Stimulated activated CD4-positive, alpha-beta T cell treated with anti-CD3 and anti-CD28 coated beads, Interleukin-4, amount 100 ng/mL, for 24 hours (primary cell): ENCODE data around the gene TMC7.
"Not testable (repeated sequence)": the region's sequence is repeated elsewhere in the genome, so short reads cannot be mapped to it uniquely, and the experiment has no call there.

Source experiments
- DNase-seq: peaks from one replicate; pipeline ENCODE4 v3.0.0-alpha.2; 2020

The TMC7 gene

DNA sequence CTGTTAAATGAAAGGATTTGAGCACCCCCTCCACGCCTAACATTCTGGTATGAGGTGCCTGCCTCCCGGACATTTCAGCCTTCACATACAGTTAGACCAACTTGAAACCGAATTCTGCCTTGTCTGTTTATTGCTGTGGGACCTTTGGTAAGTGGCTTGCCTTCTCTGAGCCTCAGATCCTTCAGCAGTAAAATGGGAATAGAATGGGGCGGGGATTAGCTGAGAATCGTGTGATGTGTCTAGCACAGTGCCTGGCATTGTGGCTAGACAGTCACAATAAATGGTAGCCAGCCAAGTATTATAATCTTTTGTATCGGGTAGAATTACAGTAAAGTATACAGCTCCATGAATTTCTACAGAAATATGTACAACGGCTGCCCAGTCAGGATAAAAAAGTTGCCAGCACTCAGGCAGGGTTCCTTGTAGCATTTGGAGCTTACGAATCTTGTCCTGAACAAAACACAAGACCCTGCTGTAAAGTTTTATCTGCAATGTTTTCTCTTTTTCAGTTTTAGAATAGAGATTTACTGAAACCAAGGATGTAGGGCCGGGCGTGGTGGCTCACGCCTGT lies 786 bp downstream of the TMC7 start:
- DNase-seq, result no peak

DNA sequence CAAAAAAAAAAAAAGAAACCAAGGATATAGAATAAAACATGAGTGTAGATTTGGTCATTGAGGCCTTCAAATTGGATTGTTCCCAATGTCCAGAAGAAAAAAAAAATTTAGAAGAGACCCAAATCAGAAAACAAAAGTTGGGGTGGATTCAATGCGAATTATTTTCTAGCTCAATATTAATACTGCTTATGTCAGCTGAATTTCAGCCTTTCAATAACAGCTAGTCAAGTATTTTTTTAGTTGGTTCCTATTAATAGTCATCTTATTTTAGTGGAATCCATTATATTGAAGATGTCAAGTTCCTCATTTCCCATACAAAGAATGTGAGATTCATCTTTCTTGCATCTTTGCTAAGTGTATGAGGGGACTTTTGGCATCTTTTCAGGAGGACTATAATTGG lies 1.5 kb downstream of the TMC7 start:
- not testable (repeated sequence) for DNase-seq

DNA sequence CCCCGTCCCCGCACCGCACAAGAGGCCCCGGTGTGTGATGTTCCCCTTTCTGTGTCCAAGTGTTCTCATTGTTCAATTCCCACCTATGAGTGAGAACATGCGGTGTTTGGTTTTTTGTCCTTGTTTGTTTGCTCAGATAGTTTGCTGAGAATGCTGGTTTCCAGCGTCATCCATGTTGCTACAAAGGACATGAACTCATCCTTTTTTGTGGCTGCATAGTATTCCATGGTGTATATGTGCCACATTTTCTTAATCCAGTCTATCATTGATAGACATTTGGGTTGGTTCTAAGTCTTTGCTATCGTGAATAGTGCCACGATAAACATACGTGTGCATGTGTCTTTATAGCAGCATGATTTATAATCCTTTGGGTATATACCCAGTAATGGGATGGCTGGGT lies 8.0 kb downstream of the TMC7 start:
- DNase-seq, result not testable (repeated sequence)

DNA sequence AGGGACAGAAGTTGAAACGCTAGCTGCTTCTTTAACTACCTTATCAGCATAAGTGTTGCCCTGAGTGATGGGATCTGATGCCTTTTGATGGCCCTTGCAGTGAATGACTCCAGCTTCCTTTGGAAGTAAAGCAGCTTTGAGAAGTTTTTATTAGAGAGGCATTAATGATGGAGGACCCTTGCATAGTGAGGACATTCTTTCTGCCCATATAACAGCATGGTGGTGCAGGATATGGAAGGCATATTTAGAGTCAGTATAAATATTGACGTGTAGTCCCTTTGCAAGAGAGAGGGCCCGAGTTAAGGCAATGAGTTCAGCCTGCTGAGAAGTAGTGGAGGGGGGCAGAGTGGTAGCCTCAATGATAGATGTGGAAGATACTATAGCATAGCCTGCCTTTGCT lies 9.8 kb downstream of the TMC7 start:
- DNase-seq, result not testable (repeated sequence)

DNA sequence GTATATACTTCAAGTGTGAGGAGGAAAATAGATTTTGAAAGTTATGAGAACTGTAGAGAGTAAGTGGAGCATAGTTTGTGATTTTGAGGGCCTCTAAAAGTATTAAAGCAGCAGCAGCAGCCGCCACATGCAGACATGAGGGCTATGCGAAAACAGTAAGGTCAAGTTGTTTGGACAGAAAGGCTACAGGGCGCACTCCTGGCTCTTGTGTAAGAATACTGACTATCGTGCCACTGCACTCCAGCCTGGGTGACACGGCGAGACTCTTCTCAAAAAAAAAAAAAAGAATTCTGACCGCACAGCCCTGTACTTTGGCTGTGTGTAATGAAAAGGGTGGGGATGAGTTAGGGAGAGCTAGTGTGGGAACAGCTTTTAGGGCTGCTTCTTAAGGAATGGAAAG lies 10.4 kb downstream of the TMC7 start:
- DNase-seq, result not testable (repeated sequence)

DNA sequence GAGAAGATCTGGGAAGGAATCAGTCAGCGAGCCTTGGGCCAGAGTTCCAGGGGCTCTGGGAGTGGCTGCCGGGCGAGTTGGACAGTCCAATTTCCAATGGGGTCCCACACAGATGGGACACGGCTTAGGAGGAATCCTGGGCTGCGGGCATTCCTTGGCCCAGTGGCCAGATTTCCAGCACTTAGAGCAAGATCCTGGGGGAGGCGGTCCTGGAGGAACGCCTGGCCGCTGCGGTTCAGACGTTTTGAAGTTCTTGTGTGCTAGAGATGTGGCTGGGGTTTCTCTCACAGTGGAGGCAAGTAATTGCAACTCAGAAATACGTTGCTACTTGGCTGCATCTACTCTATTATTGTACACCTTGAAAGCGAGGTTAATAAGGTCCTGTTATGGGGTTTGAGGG lies 11.7 kb downstream of the TMC7 start:
- not testable (repeated sequence) for DNase-seq

DNA sequence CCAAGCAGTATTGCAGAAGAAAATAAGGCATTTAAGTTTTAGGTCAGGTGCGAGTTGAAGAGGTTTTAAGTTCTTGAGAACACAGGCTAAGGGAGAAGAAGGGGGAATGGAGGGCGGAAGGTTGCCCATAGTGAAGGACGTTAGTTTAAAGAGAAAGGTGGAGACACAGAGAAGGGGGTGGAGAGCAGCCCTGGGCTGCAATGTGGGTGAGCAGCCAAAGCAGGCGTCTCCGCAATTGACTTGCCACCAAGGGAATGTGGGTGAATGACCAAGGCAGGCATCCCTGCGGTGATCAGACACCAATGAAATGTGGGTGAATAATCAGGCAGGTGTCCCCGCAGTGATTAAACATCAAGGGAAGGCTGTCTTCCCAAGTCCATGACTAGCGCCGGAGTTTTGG lies 12.8 kb downstream of the TMC7 start:
- DNase-seq, result not testable (repeated sequence)

DNA sequence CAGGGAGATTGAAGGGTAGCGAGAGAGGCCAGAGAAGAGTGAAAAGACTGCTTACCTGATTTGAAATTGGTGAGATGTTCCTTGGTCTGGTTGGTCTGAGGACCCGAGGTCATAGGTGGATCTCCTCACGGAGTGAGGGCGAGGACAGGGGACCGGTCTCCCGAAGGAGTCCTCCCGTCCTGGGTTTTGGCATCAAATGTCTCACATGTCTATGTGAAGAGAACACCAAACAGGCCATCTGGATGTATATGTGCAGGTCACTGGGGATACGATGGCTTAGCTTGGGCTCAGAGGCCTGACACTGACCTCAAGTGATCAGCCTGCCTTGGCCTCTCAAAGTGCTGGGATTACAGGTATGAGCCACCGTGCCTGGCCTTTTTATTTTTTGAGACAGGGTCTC lies 13.3 kb downstream of the TMC7 start:
- DNase-seq, result not testable (repeated sequence)

DNA sequence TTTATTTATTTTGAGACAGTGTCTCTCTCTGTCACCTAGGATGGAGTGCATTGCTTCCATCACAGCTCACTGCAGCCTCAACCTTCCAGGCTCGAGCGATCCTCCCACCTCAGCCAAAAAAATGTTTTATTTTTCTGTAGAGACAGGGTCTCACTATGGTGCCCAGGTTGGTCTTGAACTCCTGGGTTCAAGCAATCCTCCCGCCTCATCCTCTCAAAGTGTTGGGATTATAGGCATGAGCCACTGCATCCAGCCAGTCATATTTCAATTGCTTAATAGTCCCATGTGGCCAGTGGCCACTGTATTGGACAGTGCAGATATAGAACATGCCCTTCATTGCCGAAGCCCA lies 15.3 kb downstream of the TMC7 start:
- no peak for DNase-seq

DNA sequence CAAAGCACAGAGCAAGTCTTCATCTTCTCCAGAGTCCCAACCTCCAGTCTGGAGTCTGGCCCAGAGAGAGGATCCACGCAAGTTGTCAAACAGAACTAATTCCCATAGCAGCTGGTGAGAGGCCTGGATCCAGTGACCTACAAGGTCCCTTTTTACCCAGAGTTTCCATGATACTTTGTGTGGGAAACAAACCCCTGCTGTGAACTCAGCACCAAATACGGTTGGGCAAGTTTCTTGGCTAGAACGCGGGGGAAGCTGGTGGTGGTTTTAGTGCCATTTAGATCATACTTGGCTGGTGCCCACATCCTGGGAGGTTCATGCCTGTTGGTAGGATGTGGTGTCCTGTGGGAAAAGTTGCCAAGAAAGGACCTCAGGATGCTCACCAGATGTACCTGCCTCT lies 18.1 kb downstream of the TMC7 start:
- DNase-seq, result no peak

DNA sequence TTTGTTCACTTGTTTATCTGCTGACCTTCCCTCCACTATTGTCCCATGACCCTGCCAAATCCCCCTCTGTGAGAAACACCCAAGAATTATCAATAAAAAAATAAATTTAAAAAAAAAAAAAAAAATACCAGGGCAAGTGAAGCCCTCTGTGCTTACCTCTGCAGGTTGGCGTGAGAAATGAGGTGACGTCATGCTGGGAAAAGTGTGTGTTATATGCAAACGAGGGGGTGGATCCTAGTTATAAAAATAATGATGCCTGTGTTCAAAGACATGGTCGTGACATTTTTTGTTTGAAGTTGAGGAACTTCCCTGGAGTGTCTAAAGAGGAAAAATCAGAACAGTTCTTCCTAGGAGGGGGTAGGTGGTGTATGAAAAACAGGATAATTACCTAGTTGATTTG lies 20.2 kb downstream of the TMC7 start:
- DNase-seq, result no peak

DNA sequence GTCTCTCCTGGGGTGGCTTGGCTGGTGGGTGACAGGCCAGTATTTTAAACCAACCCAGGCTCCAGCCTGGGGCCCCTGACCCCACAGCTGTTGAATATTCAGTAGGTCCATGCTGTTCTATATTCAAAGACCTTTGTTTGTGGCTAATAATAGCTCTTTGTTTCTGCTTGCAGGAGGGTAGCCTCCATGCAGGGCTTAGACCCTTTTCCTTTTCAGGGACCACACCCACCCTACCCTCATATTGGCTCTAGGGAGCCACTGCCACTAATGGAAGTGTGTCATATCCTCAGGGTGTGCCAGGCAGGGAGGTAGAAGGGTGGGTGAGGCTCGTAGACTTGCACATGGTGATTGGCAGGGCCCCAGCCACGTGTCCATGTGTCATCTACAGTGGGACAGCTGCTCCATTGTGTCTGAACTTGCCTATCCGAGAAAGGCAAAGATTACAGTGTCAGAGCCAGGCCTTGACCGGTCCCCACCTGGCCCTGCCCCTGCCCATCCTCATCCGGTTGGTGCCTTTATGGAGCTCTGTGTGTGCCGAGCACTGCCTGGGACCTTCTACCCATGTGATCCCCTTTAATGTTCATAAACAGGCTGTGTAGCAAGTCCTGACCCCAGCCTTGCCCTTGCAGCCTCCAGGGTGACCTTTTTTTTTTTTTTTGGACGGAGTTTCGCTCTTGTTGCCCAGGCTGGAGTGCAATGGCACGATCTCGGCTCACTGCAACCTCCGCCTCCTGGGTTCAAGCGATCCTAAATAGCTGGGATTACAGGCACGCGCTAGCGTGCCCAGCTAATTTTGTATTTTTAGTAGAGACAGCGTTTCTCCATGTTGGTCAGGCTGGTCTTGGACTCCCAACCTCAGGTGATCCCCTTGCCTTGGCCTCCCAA lies 22.1 kb downstream of the TMC7 start:
- DNase-seq, result no peak

DNA sequence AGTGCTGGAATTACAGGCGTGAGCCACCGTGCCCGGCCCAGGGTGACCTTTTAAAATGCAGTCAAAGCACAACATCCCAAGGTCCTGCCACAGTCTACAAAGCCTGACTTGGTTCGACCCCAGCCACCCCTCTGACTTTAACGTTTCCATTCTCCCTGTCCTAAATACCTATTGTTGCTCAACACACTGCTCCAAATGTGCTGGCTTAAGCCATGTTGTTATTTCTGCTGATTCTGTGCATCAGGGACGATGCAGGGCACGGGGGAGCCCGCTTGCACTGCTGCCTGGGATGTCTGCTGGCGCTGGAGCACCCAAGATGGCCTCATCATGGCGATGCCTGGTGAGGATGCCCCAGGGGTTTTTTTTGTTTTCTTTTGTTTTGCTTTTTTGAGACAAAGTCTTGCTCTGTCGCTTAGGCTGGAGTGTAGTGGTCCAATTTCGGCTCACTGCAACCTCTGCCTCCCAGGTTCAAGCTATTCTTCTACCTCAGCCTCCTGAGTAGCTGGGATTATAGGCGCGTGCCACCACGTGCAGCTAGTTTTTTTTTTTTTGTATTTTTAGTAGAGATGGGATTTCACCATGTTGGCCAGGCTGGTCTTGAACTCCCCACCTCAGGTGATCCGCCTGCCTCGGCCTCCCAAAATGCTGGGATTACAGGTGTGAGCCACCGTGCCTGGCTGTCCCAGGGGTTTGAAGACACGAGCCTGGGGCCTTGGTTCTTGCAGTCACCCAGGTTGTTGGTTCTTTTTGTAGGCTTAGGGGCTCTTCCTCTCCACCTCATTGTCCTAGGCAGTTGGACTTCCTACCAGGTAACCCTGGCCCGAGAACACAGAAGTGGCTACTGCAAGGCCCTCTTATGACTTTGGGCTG lies 22.9 kb downstream of the TMC7 start:
- DNase-seq, result no peak

DNA sequence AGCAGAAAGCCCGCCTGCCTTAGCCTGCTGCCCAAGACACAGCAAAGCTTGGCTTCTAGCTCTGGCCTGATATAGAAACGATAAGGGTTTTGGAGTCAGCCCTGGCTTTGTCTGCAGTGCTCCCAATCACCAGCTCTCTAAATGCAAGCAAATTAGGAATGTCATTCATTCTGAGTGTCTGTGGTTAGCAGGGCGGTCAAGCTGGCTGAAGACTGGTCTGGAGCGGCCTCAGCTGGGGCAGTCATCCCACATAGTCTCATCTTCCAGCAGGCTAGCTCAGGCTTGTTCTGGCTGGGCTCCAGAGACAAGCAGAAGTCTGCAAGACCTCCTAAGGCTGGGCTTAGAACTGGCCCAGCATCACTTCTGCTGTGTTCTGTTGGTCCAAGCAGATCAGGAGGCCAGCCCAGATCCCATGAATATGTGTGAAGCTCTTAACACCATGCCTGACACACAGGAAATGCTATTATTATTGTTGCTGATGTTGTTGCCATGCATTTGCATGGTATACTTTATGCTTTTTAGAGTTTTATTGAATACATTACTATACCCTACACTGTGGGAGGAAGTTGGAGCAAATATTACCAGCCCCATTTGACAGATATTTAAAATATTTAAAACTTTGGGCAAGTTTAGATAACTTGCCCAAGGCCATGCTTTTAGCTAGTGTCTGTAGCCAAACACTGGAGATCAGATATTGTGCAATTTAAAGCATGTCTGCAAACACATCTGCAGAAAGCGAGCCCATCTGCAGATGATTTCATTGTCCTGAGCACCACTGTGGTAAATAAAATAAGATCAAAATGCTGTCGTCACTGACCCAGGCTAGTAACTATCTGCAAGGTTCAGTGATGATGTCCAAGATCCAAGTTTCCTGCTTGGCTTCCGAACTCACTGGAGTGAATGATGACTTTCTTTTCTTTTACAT lies 24.8 kb downstream of the TMC7 start:
- DNase-seq, result no peak

DNA sequence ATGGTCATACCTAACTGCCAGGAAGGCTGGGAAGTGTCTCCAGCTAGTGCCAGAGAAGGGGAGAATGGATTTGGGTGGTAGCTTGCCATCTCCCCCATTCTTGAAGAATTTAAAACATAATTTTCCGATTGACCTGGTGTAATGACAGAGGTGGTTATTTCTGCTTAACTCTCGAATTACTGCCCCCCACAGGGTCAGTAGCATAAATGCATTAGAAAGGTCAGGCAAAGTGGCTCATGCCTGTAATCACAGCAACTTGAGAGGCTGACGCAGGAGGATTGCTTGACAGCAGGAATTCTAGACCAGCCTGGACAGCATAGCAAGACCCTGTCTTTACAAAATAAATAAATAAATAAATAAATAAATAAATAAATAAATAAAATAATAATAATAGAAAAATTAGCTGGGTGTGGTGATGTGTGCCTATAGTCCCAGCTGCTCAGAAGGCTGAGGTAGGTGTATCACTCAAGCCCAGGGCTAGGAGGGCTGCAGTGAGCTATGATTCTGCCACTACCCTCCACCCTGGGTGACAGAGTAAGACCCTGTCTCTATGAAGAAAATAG lies 27.5 kb downstream of the TMC7 start:
- no peak for DNase-seq

DNA sequence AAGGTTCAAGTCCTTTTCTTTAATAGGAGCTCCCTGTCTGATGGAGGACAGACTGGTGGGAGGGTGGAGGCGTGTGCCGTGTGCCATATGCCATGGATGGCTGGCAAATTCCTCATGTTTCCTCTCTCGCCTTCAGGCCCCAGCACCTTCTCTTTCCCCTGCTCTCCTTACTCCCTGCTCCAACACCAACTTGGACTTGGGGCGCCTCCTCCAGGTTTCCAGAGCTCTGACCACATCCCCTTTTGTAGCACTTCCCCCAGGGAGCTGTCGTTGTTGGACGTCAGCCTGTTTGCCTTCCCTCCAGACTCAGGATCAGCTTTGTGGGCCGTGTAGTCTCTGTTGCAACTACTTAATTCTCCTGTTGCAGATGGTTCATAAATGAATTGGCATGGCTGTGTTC lies 30.7 kb downstream of the TMC7 start:
- no peak for DNase-seq

DNA sequence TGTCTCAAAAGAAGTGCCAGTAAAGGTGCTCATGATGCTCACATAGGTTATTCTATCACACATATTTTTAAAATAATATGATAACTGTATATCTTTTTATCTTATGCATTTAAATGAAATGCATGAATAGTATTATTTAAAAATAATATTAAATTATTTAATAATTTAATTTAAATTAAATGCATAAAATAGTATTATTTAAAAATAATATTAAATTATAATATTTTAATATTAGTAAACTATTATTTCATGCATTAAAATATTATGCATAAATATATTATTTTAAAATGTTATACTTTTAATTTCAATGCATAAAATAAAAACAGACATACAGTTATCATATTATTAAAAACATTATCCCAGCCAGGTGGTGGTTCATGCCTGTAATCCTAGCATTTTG lies 33.4 kb downstream of the TMC7 start:
- DNase-seq, result no peak

DNA sequence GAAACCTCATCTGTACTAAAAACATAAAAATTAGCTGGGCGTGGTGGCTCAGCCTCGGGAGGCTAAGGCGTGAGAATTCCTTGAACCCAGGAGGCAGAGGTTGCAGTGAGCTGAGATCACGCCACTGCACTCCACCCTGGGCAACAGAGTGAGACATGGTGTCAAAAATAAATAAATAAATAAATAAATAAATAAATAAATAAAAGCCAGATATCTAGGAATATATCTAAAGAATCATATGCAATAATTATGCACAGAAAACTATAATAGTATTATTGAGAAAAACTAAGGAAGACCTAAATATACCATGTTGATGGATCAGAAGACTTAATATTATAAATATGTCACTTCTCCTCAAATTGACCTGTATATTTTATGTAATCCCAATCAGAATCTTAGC lies 37.0 kb downstream of the TMC7 start:
- no peak for DNase-seq

DNA sequence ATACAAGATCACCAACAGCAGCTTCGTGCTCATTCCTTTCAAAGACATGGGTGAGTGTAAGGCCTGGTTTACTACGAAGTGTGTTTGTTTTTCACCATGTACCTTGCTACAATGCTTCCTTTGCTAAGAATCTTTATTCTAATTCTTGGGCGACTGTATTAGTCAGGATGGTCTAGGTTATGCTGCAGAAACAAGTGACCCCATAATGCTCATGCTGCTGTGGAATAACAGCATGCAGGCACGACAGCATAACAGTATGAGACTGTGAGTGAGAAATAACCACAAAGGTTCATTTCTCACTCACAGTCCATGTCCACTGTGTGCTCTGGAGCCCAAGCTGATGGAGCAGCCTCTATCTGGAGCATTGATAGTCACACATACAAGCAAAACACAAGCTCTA lies 38.0 kb downstream of the TMC7 start:
- DNase-seq, result no peak

DNA sequence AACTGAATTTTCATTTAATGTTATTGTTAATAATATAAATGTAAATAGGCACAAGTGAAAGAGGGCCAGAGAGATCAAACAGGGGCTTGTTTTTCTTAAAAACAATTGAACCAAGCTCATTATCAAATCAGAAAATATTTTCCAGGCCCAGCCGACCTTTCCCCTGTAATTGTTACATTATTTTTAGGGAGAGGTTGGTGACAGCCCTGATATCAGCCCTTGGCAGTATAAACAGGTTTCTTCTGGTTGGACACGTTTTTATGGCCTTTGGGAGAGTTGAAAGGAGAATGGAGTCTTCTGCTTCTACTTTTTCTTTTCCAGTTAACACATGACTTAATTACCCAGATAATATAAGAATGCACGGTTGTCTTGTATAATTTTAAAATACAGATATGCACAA lies 43.7 kb downstream of the TMC7 start:
- no peak for DNase-seq

DNA sequence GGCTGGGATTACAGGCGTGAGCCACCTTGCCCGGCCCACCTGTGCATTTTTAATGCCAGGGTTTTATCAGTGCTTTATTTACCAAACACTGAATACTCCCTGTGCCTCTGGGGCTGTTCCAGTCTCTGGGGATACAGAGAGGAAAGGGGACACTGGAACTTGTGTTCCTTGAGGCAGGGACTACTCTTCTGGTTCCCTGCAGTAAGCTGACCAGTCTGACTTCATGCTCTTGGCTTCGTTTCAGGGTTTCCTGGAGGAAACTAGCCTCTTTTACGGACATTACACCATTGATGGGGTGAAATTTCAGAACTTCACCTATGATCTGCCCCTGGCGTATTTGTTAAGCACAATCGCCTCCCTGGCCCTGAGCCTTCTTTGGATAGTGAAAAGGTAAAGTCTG lies 46.2 kb downstream of the TMC7 start:
- no peak for DNase-seq

DNA sequence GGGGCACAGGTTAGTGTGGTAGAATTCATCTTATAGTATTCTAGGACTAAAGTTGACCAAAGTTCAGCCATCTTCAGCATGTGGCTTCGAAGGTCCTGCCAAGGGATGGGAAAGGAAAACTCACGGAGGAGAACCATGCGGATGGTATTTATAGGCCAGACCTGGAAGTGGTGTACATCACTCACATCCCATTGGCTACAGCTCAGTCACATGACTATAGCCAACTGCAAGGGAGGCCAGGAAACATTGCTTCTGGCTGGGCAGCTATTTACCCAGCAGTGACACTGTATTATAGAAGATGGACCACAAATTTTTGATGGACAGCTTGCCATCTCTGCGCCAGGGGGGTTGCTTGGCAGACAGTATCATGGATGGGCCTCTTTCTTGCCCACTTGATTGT lies 48.0 kb downstream of the TMC7 start:
- DNase-seq, result no peak
